ENCODE data around the gene ZBTB38. TPM values are rescaled to one million over a fixed set of nuclear protein-coding genes. Genes with fewer than 3 reads are reported as not detected.

ZBTB38 gene
- total RNA-seq, 1 donor from 2014 or later = 24.5 TPM

DNA sequence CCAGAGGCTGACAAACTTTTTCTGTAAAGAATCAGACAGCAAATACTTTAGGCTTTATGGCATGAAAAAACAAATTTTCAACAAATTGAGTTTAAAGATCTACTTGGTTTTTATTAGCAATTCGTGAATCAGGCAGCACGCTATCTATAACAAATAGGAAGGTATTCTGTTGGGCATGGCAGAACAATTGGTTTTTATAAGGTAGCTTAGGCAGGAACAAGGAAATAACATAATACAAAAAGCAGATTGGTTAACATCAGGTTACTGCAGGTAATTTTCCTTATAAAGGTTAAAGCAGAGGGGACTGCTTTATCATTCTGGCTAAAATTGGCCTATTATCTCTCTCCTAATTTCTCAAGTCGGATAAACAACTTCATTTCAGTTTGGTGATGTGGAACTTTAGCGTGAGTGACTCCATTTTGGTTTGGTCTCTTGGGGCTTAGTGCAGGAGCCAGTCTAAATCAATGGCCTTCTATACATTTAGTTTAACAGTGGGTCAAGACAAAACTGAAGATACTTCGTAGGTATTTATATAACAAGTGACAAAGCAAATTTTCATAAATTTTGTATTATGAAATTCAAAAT is 26.8 kb downstream of the ZBTB38 start:
- Mint-ChIP-seq H3K27me3 (ENCODE audit: insufficient read depth, low read depth) (peaks cover 5% of the 10 kb centered on the region), H3K9me3 (peaks cover 15% of the 10 kb centered on the region), H3K4me3 (no peak overlapping the region), H3K27ac (no peak overlapping the region), H3K4me1 (peaks cover 38% of the 10 kb centered on the region), H3K36me3 (peaks cover 22% of the 10 kb centered on the region)
- Histone ChIP-seq H3K27ac (no peak overlapping the region), H3K4me3 (no peak overlapping the region), H3K9ac (no peak overlapping the region), H4K20me1 (ENCODE audit: low read depth) (no peaks in the 10 kb centered on the region), H3K9me3 (ENCODE audit: low read depth) (no peaks in the 10 kb centered on the region), H3F3A (ENCODE audit: low read depth) (peaks cover 33% of the 10 kb centered on the region), H3K4me1 (peaks cover 47% of the 10 kb centered on the region), H3K79me2 (ENCODE audit: low read depth) (no peaks in the 10 kb centered on the region), H2AFZ (replicated peaks) (no peak overlapping the region), H3K27me3 (no peaks in the 10 kb centered on the region), H3K4me2 (no peak overlapping the region), H3K36me3 (no peaks in the 10 kb centered on the region)
- no peak for TF ChIP-seq EZH2phosphoT487 (IDR thresholded peaks at IDR 0.05)
- no peak for DNase-seq (ENCODE audit: low spot score)

DNA sequence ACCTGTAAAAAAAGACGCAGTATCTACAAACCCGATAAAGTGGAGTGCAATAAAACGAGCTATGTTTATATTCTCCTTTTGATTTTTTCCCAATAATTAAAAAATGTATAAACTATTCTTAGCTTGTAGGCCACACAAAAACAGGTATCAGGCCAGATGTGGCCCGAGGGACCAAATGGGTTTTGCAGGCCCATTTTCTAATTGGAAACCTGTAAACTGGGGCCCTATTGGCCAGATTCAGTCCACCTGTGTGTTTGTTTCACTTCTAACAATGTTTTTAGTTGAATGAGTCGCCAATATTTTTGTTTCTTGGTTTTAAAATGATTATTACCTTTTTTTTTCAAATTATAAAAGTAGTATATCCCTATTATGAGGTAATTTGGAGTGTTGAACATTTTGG is 29.7 kb downstream of the ZBTB38 start:
- Histone ChIP-seq H3F3A (ENCODE audit: low read depth) (peaks cover 39% of the 10 kb centered on the region), H3K27ac (no peak overlapping the region), H3K4me3 (no peak overlapping the region), H3K9me3 (ENCODE audit: low read depth) (no peaks in the 10 kb centered on the region), H4K20me1 (ENCODE audit: low read depth) (no peaks in the 10 kb centered on the region), H3K4me2 (no peak overlapping the region), H2AFZ (replicated peaks) (no peak overlapping the region), H3K36me3 (no peaks in the 10 kb centered on the region), H3K27me3 (peaks cover 1% of the 10 kb centered on the region), H3K4me1 (peaks cover 47% of the 10 kb centered on the region), H3K79me2 (ENCODE audit: low read depth) (no peaks in the 10 kb centered on the region), H3K9ac (no peak overlapping the region)
- TF ChIP-seq EZH2 (IDR thresholded peaks at IDR 0.05) (no peak), EZH2phosphoT487 (IDR thresholded peaks at IDR 0.05) (no peak)
- TF ChIP-seq, protein P1, sequence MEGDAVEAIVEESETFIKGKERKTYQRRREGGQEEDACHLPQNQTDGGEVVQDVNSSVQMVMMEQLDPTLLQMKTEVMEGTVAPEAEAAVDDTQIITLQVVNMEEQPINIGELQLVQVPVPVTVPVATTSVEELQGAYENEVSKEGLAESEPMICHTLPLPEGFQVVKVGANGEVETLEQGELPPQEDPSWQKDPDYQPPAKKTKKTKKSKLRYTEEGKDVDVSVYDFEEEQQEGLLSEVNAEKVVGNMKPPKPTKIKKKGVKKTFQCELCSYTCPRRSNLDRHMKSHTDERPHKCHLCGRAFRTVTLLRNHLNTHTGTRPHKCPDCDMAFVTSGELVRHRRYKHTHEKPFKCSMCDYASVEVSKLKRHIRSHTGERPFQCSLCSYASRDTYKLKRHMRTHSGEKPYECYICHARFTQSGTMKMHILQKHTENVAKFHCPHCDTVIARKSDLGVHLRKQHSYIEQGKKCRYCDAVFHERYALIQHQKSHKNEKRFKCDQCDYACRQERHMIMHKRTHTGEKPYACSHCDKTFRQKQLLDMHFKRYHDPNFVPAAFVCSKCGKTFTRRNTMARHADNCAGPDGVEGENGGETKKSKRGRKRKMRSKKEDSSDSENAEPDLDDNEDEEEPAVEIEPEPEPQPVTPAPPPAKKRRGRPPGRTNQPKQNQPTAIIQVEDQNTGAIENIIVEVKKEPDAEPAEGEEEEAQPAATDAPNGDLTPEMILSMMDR (IDR thresholded peaks at IDR 0.05) = no peak
- no peak for DNase-seq (ENCODE audit: low spot score)
- no peak overlapping the region for H3K4me3 Mint-ChIP-seq
- peaks cover 15% of the 10 kb centered on the region for H3K9me3 Mint-ChIP-seq
- no peak overlapping the region for H3K27ac Mint-ChIP-seq
- H3K36me3 Mint-ChIP-seq = peaks cover 22% of the 10 kb centered on the region
- H3K4me1 Mint-ChIP-seq = peaks cover 22% of the 10 kb centered on the region
- peaks cover 3% of the 10 kb centered on the region for H3K27me3 Mint-ChIP-seq (ENCODE audit: insufficient read depth, low read depth)

DNA sequence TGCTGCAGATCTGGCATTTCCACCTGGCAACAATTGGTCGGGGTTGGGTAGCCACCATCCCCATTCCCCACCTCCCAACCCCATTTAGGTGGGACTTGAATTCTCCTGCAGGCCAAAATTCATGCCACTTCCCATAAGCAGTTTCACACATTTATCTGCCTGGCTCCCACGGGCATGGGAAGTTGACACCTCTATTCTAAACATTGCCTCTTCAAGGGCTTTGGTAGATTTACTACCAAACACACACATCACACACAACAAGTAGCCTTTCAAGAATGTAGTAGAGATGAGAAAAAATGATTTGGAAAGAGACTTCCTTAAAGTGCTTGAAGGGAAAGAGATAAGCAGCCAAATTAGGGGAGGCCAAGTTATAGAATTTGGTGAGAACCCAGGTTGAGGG is 30.9 kb downstream of the ZBTB38 start:
- no peaks in the 10 kb centered on the region for H3K9me3 ChIP-seq (ENCODE audit: low read depth)
- TF ChIP-seq, protein P1 (IDR thresholded peaks at IDR 0.05) = no peak
- no peak for TF ChIP-seq EZH2phosphoT487 (IDR thresholded peaks at IDR 0.05)
- TF ChIP-seq EZH2 (IDR thresholded peaks at IDR 0.05) = no peak
- peaks cover 27% of the 10 kb centered on the region for H3F3A ChIP-seq (ENCODE audit: low read depth)
- H3K4me1 ChIP-seq = peaks cover 35% of the 10 kb centered on the region
- no peak overlapping the region for H3K9ac ChIP-seq
- DNase-seq (ENCODE audit: low spot score) = no peak
- no peak overlapping the region for H2AFZ ChIP-seq (replicated peaks)
- Mint-ChIP-seq H3K4me1 (peaks cover 14% of the 10 kb centered on the region), H3K27me3 (ENCODE audit: insufficient read depth, low read depth) (peaks cover 3% of the 10 kb centered on the region), H3K9me3 (peaks cover 15% of the 10 kb centered on the region), H3K36me3 (peaks cover 25% of the 10 kb centered on the region), H3K4me3 (no peak overlapping the region), H3K27ac (no peak overlapping the region)
- no peak overlapping the region for H3K4me2 ChIP-seq
- no peaks in the 10 kb centered on the region for H3K36me3 ChIP-seq
- H3K79me2 ChIP-seq (ENCODE audit: low read depth) = peaks cover 4% of the 10 kb centered on the region
- H3K27ac ChIP-seq = no peak overlapping the region
- H4K20me1 ChIP-seq (ENCODE audit: low read depth) = no peaks in the 10 kb centered on the region
- H3K27me3 ChIP-seq = peaks cover 10% of the 10 kb centered on the region
- no peak overlapping the region for H3K4me3 ChIP-seq
